ENCODE results near the gene CAMSAP1.

Gene CAMSAP1

GRCh38 chr9:135809166-135809565 lies 98.2 kb downstream of the CAMSAP1 start:
- no peak for DNase-seq

GRCh38 chr9:135805422-135806022 lies 101.8 kb downstream of the CAMSAP1 start:
- DNase-seq = no peak

GRCh38 chr9:135804581-135805421 lies 102.5 kb downstream of the CAMSAP1 start:
- no peak for DNase-seq

GRCh38 chr9:135803441-135803840 lies 103.9 kb downstream of the CAMSAP1 start:
- DNase-seq = no peak

- DNase-seq = no peak
Measured at GRCh38 chr9:135802876-135803419, 104.4 kb downstream of the CAMSAP1 start.

DNA sequence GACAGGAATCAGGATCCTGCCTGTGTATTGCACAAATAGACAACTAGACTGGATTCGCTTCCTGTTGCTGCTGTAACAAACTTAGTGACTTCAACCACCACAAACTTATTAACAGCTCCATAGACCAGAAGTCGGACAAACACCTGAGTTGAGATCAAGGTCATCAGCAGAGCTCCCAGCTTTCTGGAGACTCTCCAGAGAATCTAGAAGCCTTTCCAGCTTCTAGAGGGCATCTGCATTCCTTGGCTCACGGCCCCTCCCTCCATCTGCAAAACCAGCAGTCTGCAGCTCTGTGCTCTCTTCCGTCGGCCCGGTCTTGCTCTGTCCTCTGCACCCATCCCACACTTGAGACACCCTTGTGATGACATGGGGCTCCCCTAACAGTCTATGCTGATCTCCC lies 106.3 kb downstream of the CAMSAP1 start:
- no peak for DNase-seq

GRCh38 chr9:135799261-135799660 lies 108.1 kb downstream of the CAMSAP1 start:
- DNase-seq = no peak

DNA sequence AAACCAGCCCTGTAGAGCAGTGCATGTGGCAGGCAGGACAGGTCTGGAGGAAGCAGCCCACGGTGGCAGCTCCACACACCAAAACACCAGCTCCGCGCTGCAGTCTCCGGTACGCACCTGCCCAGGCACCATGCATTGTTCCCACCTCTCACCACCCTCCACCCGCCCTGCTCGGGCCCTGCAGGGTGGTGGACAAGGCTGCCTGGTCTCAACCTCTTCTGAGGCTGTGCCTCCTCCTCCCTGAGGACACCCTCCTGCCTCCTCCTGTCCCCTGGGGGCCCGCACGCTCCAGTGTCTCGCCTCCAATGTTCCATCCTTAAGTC lies 109.1 kb downstream of the CAMSAP1 start:
- DNase-seq = no peak

GRCh38 chr9:135797507-135798262 lies 109.7 kb downstream of the CAMSAP1 start:
- peak; percentile 33 for DNase-seq

- peak; percentile 32 for DNase-seq
Measured at GRCh38 chr9:135796784-135797485, 110.4 kb downstream of the CAMSAP1 start.

- DNase-seq = no peak
Measured at GRCh38 chr9:135795391-135795790, 112.0 kb downstream of the CAMSAP1 start.

- no peak for DNase-seq
Measured at GRCh38 chr9:135794361-135794885, 112.9 kb downstream of the CAMSAP1 start.

GRCh38 chr9:135794057-135794335 lies 113.3 kb downstream of the CAMSAP1 start:
- DNase-seq = no peak

- DNase-seq = no peak
Measured at GRCh38 chr9:135793221-135794056, 113.9 kb downstream of the CAMSAP1 start.

DNA sequence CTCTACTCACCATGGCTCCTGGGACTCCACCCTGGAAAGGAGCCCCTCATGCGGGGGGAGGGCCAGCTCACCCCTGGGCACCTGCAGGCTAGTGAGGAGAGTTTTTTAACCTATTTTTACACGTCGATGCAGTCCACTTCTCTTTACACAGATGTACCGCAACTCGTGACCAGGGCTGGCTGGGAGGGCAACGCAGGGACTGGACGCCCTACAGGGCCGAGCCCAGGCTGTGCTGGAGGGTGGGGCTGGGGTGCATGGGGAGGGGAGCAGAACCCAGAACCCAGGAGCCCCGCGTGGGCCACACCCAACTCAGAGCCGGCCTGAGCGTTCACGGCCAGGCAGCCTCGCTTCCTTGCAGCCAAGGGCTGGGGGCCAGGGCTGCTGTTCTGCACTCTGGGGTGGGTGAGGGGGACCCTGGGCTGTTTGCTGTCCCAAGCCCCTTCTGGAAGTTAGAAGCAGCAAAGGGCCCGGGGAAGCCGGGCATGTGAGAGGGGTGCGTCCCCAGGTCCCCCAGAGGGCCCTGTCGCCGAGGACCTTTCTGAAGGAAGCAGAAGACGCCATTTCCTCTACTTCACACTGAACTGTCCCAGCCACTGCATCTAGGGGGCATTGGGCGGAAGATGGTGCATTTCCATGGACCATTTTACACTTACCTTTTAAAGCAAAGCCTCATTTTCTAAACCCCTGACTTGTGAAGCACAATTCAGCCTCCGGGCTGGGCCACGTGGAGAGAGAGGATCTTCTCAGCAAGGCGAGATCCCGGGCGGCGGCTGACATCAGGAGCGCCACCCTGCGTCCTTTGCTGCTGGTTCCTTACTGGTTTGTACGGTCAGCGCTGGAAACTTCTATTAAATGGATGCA lies 114.8 kb downstream of the CAMSAP1 start:
- no peak for DNase-seq

DNA sequence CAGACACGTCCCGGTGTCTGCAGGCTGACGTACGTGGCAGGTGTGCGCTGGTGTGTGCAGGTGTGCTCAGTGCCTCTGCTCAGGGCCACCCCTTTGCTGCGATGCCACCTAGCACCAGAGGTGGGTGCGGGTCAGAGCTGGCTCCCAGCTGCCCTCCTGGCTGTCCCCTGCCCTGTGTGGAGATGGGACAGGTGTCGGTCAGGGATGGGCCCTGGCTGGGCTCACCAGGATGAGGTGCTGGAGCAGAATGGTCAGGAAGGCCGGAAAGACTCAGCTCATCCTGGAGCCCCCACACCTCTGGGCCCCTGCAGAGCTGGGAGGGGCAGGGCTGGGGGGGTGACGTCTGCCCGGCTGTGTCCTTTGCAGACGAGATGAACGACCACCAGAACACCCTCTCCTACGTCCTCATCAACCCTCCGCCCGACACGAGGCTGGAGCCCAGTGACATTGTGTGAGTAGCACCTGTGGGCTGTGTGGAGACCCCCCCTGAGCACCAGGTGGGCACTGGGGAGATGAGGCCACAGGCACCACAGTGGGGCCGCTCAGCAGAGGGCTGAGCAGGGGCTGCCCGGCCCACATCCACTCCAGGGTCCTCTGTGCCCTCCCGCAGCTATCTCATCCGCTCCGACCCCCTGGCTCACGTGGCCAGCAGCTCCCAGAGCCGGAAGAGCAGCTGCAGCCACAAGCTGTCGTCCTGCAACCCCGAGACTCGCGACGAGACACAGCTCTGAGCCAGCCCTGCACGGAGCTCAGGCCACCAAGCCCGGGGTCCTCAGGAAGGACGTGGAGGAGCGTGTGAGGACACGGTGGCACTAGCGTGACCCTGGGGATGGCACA lies 115.7 kb downstream of the CAMSAP1 start:
- no peak for DNase-seq

- no peak for DNase-seq
Measured at GRCh38 chr9:135790850-135791249, 116.5 kb downstream of the CAMSAP1 start.

GRCh38 chr9:135790356-135790755 lies 117.0 kb downstream of the CAMSAP1 start:
- DNase-seq = no peak

- no peak for DNase-seq
Measured at GRCh38 chr9:135789838-135790291, 117.5 kb downstream of the CAMSAP1 start.

Data from DMS79 (cell line).